ENCODE results near the gene MOBP. TPM values are rescaled to one million over a fixed set of nuclear protein-coding genes. Genes with fewer than 3 reads are reported as not detected.

The MOBP gene
- total RNA-seq, 2 donors from 2014 or later = not detected

DNA sequence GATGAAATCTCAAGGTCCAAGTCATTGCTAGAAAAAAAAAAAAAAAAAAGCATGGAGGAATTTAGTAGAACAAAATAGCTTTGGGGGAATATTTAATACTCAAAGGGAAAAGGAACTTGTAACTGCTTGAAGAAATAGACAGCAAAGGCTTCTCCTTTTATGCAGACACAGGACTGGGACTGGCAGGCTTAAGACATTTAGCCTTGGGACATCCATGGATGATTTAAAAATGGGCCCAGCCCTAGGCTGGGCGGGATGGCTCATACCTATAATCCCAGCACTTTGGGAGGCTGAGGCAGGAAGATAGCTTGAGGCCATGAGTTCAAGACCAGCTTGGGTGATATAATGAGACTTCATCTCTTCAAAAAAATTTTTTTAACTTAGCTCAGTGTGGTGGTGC is 41.2 kb upstream of the MOBP start:
- H3K4me3 ChIP-seq = no peak overlapping the region
- TF ChIP-seq, protein P1, sequence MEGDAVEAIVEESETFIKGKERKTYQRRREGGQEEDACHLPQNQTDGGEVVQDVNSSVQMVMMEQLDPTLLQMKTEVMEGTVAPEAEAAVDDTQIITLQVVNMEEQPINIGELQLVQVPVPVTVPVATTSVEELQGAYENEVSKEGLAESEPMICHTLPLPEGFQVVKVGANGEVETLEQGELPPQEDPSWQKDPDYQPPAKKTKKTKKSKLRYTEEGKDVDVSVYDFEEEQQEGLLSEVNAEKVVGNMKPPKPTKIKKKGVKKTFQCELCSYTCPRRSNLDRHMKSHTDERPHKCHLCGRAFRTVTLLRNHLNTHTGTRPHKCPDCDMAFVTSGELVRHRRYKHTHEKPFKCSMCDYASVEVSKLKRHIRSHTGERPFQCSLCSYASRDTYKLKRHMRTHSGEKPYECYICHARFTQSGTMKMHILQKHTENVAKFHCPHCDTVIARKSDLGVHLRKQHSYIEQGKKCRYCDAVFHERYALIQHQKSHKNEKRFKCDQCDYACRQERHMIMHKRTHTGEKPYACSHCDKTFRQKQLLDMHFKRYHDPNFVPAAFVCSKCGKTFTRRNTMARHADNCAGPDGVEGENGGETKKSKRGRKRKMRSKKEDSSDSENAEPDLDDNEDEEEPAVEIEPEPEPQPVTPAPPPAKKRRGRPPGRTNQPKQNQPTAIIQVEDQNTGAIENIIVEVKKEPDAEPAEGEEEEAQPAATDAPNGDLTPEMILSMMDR (IDR thresholded peaks at IDR 0.05) = no peak
- no peak overlapping the region for H3K27ac ChIP-seq
- no peaks in the 10 kb centered on the region for H3K36me3 ChIP-seq
- no peaks in the 10 kb centered on the region for H3K4me1 ChIP-seq (ENCODE audit: control insufficient read depth in 1 of 2, low read depth in 2 of 2)
- no peaks in the 10 kb centered on the region for H3K9me3 ChIP-seq
- H3K27me3 ChIP-seq (replicated peaks; ENCODE audit: insufficient read depth) = no peaks in the 10 kb centered on the region
- no peak for DNase-seq (ENCODE audit: low spot score)
- no peak for ATAC-seq (ENCODE audit: insufficient number of reproducible peaks, low FRiP score, low read depth)

DNA sequence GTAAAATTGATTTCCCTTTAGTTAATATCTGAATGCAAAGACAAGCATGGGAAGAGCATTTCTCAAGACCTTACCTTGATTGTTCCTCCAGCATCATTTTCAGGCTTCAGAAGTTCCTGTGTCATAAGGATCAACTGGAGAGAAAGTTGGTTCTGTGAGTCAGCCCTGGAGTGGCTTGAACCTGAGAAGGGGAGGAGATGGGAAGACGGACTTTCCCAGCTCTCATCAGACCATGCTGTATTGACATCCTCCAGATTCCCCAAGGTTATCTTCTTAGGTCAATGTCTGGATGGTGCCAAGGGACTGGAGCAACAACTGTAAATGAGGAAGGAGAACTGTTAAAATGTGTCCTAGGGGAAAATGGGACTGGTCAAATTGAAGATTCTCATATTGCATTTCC is 40.0 kb upstream of the MOBP start:
- Histone ChIP-seq H3K9me3 (no peaks in the 10 kb centered on the region), H3K36me3 (no peaks in the 10 kb centered on the region), H3K4me1 (ENCODE audit: control insufficient read depth in 1 of 2, low read depth in 2 of 2) (no peaks in the 10 kb centered on the region), H3K4me3 (no peak overlapping the region), H3K27ac (no peak overlapping the region), H3K27me3 (replicated peaks; ENCODE audit: insufficient read depth) (no peaks in the 10 kb centered on the region)
- ATAC-seq (ENCODE audit: insufficient number of reproducible peaks, low FRiP score, low read depth) (no peak), DNase-seq (ENCODE audit: low spot score) (no peak)
- TF ChIP-seq, protein P1 (IDR thresholded peaks at IDR 0.05) = no peak

DNA sequence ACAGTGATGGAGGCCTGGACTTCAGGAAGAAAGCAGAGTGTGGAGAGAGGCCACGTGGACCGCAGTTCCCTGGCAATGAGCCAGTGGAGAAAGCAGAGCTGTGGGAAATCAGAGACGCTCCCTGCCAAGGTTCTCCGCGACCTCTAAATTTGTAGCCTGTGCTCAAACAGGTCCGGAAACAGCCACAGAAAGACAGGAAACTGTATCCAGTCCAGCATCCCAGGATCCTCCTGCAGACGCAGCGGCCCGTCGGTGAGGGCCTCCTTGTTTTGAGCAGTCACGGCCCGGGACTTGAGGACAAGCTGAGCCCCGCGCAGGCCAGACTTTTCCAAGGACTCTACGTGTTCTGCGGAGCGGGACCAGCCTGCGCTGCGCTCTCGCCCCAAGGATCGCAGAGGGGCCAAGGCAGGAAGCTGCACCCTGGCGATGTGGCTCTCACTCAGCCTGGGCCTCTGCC is 38.7 kb upstream of the MOBP start:
- DNase-seq (ENCODE audit: low spot score) = no peak
- Histone ChIP-seq H3K27ac (no peak overlapping the region), H3K9me3 (no peaks in the 10 kb centered on the region), H3K4me1 (ENCODE audit: control insufficient read depth in 1 of 2, low read depth in 2 of 2) (no peaks in the 10 kb centered on the region), H3K36me3 (no peaks in the 10 kb centered on the region), H3K27me3 (replicated peaks; ENCODE audit: insufficient read depth) (no peaks in the 10 kb centered on the region), H3K4me3 (no peak overlapping the region)
- TF ChIP-seq, protein P1 (IDR thresholded peaks at IDR 0.05) = no peak
- no peak for ATAC-seq (ENCODE audit: insufficient number of reproducible peaks, low FRiP score, low read depth)

DNA sequence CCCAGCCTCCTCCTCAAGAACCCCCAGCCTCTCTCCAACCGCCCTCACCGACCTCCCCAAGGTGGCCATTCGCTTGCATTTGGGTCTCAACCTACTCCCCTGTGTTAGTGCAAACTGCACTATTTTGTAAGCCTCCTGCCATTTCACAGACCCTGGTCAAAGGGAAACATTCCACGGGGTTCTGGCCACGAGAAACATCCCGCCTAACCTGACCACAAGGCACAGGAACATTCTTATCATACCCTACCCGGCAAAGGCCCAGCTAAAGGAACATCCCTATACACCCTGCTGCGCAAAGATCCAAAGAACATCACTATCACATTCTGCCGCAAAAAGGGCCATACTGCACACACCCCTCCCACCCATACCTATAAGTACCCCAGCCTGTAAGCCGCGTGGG is 38.0 kb upstream of the MOBP start:
- no peaks in the 10 kb centered on the region for H3K36me3 ChIP-seq
- no peaks in the 10 kb centered on the region for H3K4me1 ChIP-seq (ENCODE audit: control insufficient read depth in 1 of 2, low read depth in 2 of 2)
- DNase-seq (ENCODE audit: low spot score) (no peak), ATAC-seq (ENCODE audit: insufficient number of reproducible peaks, low FRiP score, low read depth) (no peak)
- no peak overlapping the region for H3K27ac ChIP-seq
- H3K9me3 ChIP-seq = no peaks in the 10 kb centered on the region
- TF ChIP-seq, protein P1 (IDR thresholded peaks at IDR 0.05) = no peak
- no peak overlapping the region for H3K4me3 ChIP-seq
- no peaks in the 10 kb centered on the region for H3K27me3 ChIP-seq (replicated peaks; ENCODE audit: insufficient read depth)

DNA sequence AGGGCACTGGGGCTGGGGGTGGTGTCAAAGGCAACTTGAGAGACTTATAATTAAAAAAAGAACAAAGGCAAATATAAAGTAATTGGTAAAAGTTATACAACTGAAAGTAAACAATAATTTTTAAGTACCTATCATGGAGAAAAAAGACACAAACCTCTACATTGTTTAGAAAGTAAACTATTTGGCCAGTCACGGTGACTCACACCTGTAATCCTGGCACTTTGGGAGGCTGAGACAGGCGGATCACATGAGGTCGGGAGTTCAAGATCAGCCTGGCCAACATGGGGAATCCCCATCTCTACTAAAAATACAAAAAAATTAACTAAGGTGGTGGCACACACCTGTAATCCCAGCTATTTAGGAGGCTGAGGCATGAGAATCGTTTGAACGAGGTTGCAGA is 35.1 kb upstream of the MOBP start:
- Histone ChIP-seq H3K36me3 (no peaks in the 10 kb centered on the region), H3K27me3 (replicated peaks; ENCODE audit: insufficient read depth) (no peaks in the 10 kb centered on the region), H3K4me3 (no peak overlapping the region), H3K9me3 (no peaks in the 10 kb centered on the region), H3K27ac (no peak overlapping the region), H3K4me1 (ENCODE audit: control insufficient read depth in 1 of 2, low read depth in 2 of 2) (no peaks in the 10 kb centered on the region)
- TF ChIP-seq, protein P1 (IDR thresholded peaks at IDR 0.05) = no peak
- DNase-seq (ENCODE audit: low spot score) (no peak), ATAC-seq (ENCODE audit: insufficient number of reproducible peaks, low FRiP score, low read depth) (no peak)
